Posterior cingulate gyrus (tissue), 11 donors: ENCODE measurements around the gene LASP1.

Source experiments
- DNase-seq, 10 donors: peaks; one replicate each; pipeline versions ENCODE4 v3.0.0 to v3.0.0-alpha.2; 2020 to 2021; ENCODE audit warnings: mixed read lengths in 3 of 10
- intact Hi-C: fragments of 100-400 bp; cut with DNase I; formaldehyde crosslinking; loops from one replicate; pipeline ENCODE4 v1.15.1; 2023

LASP1 gene

GRCh38 chr17:38867968-38868816 lies 1.7 kb upstream of the LASP1 start:
- DNase-seq: peak in 2 of 10 donors; percentile 54 to 66
- intact Hi-C loops: loop anchor here (1.0 kb wide), 1 partner anchor 15 kb away; the partner anchor contains the start of gene RPL23

- DNase-seq: peak; percentile 84 to 99 (median 92)
- intact Hi-C loops: no loop called here
Measured at GRCh38 chr17:38868817-38869525, 887 bp upstream of the LASP1 start.

GRCh38 chr17:38870259-38871165 lies 654 bp downstream of the LASP1 start:
- DNase-seq: peak in 9 of 10 donors; percentile 53 to 94 (median 56)
- intact Hi-C loops: loop anchor here (5.0 kb wide), 1 partner anchor 282 kb away; the partner anchor contains the start of gene PLXDC1

GRCh38 chr17:38871247-38872015 lies 1.6 kb downstream of the LASP1 start:
- DNase-seq: peak in 2 of 10 donors; percentile 65 to 82
- intact Hi-C loops: loop anchor here (5.0 kb wide), 1 partner anchor 281 kb away; the partner anchor contains the start of gene PLXDC1

- peak in 2 of 10 donors; percentile 43 to 55 for DNase-seq
- intact Hi-C loops: loop anchor here (5.0 kb wide), 1 partner anchor 280 kb away; the partner anchor contains the start of gene PLXDC1
Measured at GRCh38 chr17:38872027-38872511, 2.2 kb downstream of the LASP1 start.

GRCh38 chr17:38872671-38873385 lies 3.0 kb downstream of the LASP1 start:
- peak in 2 of 10 donors; percentile 67 to 81 for DNase-seq
- intact Hi-C loops: loop anchor here (5.0 kb wide), 1 partner anchor 279 kb away; the partner anchor contains the start of gene PLXDC1

GRCh38 chr17:38873640-38874380 lies 4.0 kb downstream of the LASP1 start:
- intact Hi-C loops: loop anchor here (5.0 kb wide), 1 partner anchor 278 kb away; the partner anchor contains the start of gene PLXDC1
- DNase-seq: peak in 2 of 10 donors; percentile 71 to 78

- intact Hi-C loops: loop anchor here (5.0 kb wide), 1 partner anchor 278 kb away; the partner anchor contains the start of gene PLXDC1
- DNase-seq: peak in 2 of 10 donors; percentile 70 to 75
Measured at GRCh38 chr17:38874505-38875400, 4.9 kb downstream of the LASP1 start.

GRCh38 chr17:38875477-38876075 lies 5.7 kb downstream of the LASP1 start:
- intact Hi-C loops: no loop called here
- DNase-seq: no peak

- DNase-seq: peak in 3 of 10 donors; percentile 39 to 89 (median 78)
- intact Hi-C loops: no loop called here
Measured at GRCh38 chr17:38877130-38877851, 7.4 kb downstream of the LASP1 start.

GRCh38 chr17:38879878-38880665 lies 10.2 kb downstream of the LASP1 start:
- DNase-seq: peak in 1 of 10 donors; percentile 78
- intact Hi-C loops: no loop called here

GRCh38 chr17:38881600-38882191 lies 11.8 kb downstream of the LASP1 start:
- intact Hi-C loops: no loop called here
- peak in 2 of 10 donors; percentile 80 to 81 for DNase-seq

- peak in 1 of 10 donors; percentile 17 for DNase-seq
- intact Hi-C loops: no loop called here
Measured at GRCh38 chr17:38882870-38883269, 13.0 kb downstream of the LASP1 start.
